ENCODE measurements around the gene ANKS3. TPM values are rescaled to one million over a fixed set of nuclear protein-coding genes. Genes with fewer than 3 reads are reported as not detected.

Gene ANKS3
- polyA plus RNA-seq, 1 donor (not counting 4 experiments of a cell fraction or from before 2014, with no cell fraction given) = 11.7 TPM

DNA sequence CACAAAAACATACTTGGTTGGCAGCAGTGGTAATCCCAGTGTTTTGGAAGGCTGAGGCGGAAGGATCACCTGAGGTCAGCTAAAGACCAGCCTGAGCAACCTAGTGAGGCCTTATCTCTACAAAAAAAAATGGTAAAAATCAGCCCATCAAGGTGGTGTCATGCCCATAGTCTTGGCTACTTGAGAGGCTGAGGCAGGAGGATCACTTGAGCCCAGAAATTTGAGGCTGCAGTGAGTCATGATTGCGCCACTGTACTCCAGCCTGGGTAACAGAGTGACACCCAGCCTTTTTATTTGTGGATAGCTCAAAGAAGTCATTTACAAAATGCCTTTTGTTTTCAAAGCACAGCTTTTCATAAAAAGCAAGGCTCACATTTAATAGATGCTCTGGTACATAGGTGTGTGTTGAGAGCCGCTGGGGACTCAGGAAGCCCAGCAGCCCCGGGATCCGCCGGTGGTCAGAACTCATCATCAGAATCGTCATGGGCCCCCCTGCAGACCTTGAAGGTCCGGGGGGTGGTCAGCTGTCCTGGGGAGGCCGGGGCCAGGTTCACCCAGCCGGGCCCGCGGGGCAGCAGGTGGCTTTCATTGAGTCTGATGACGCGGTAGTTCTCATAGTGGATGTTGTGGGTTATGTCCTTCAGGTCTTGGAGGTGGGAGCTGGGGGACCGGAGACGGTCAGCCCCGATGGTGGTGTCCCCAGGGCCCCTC, 43.4 kb upstream of the ANKS3 start:
- Histone ChIP-seq H3K27ac (ENCODE audit: control insufficient read depth, insufficient read depth, low read length) (no peak overlapping the region), H3K4me3 (ENCODE audit: control insufficient read depth in 2 of 3, extremely low read depth in 1 of 3, insufficient read depth in 2 of 3, low read depth in 1 of 3, low read length in 3 of 3) (no peak overlapping the region), H3K9me3 (ENCODE audit: control insufficient read depth, low read depth, low read length) (no peaks in the 10 kb centered on the region), H2AFZ (ENCODE audit: control insufficient read depth, low read length) (no peak overlapping the region), H3K9ac (ENCODE audit: control insufficient read depth, extremely low read depth, insufficient read depth, low read length) (no peak overlapping the region), H3K27me3 (ENCODE audit: control insufficient read depth, extremely low read depth, insufficient read depth, low read length) (no peaks in the 10 kb centered on the region), H3K4me2 (ENCODE audit: control insufficient read depth, extremely low read depth, insufficient read depth, low read depth, low read length) (no peak overlapping the region), H4K20me1 (ENCODE audit: control insufficient read depth, extremely low read depth, insufficient read depth, low read length) (no peaks in the 10 kb centered on the region), H3K36me3 (ENCODE audit: control insufficient read depth in 2 of 2, extremely low read depth in 1 of 2, insufficient read depth in 2 of 2, low read length in 2 of 2) (no peaks in the 10 kb centered on the region), H3K9me1 (ENCODE audit: control insufficient read depth, extremely low read depth, insufficient read depth, low read length) (no peaks in the 10 kb centered on the region), H3K79me2 (ENCODE audit: control insufficient read depth, insufficient read depth, low read length) (no peaks in the 10 kb centered on the region), H3K4me1 (ENCODE audit: control insufficient read depth, extremely low read depth, insufficient read depth, low read length) (peaks cover 5% of the 10 kb centered on the region)
- dilution Hi-C loops (cut with MboI; ENCODE audit: extremely low pct_ligation_motif_present, low sequenced_read_pairs) = no loop called here
- no peak for TF ChIP-seq EZH2 (IDR thresholded peaks at IDR 0.05; ENCODE audit: low read length)
- TF ChIP-seq, protein P1, sequence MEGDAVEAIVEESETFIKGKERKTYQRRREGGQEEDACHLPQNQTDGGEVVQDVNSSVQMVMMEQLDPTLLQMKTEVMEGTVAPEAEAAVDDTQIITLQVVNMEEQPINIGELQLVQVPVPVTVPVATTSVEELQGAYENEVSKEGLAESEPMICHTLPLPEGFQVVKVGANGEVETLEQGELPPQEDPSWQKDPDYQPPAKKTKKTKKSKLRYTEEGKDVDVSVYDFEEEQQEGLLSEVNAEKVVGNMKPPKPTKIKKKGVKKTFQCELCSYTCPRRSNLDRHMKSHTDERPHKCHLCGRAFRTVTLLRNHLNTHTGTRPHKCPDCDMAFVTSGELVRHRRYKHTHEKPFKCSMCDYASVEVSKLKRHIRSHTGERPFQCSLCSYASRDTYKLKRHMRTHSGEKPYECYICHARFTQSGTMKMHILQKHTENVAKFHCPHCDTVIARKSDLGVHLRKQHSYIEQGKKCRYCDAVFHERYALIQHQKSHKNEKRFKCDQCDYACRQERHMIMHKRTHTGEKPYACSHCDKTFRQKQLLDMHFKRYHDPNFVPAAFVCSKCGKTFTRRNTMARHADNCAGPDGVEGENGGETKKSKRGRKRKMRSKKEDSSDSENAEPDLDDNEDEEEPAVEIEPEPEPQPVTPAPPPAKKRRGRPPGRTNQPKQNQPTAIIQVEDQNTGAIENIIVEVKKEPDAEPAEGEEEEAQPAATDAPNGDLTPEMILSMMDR (optimal IDR thresholded peaks at IDR 0.05 in 1 of 3, IDR thresholded peaks at IDR 0.05 in 1 of 3, conservative IDR thresholded peaks at IDR 0.05 in 1 of 3; ENCODE audit: extremely low read depth in 1 of 3, insufficient read depth in 2 of 3, low read length in 3 of 3) = no peak
- no peak for FAIRE-seq
- no peak for DNase-seq (ENCODE audit: low read depth, low spot score)

DNA sequence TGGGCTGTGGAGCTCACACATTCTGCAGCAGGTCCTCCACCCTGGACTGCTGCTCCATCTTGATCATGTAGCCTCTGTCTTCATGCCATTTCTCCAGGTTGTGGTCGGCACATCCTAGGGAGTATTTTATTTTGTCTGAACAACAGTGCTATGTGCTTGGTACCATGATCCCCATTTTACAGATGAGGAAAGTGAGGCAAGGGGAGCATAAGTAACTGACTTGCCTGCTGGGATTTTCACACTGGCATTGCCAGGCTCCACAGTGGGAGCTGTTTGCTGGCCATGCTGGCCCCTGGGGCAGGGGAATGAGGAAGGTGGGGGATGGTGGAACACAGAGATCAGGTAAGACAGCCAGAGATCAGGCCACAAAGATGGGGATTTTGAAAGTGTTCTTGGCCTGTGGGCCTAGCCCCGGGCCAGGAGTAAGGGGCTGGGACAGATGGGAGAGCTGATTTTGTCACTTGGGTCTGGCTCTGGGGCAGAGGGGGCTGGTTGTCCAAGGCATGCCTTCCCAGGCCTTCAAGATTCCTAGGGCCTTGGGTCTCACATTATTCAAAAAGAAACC, 42.2 kb upstream of the ANKS3 start:
- Histone ChIP-seq H3K27ac (ENCODE audit: control insufficient read depth, insufficient read depth, low read length) (no peak overlapping the region), H4K20me1 (ENCODE audit: control insufficient read depth, extremely low read depth, insufficient read depth, low read length) (no peaks in the 10 kb centered on the region), H3K9me1 (ENCODE audit: control insufficient read depth, extremely low read depth, insufficient read depth, low read length) (no peaks in the 10 kb centered on the region), H3K9ac (ENCODE audit: control insufficient read depth, extremely low read depth, insufficient read depth, low read length) (no peak overlapping the region), H3K4me2 (ENCODE audit: control insufficient read depth, extremely low read depth, insufficient read depth, low read depth, low read length) (no peak overlapping the region), H3K4me3 (ENCODE audit: control insufficient read depth in 2 of 3, extremely low read depth in 1 of 3, insufficient read depth in 2 of 3, low read depth in 1 of 3, low read length in 3 of 3) (no peak overlapping the region), H3K27me3 (ENCODE audit: control insufficient read depth, extremely low read depth, insufficient read depth, low read length) (no peaks in the 10 kb centered on the region), H3K4me1 (ENCODE audit: control insufficient read depth, extremely low read depth, insufficient read depth, low read length) (peaks cover 5% of the 10 kb centered on the region), H2AFZ (ENCODE audit: control insufficient read depth, low read length) (no peak overlapping the region), H3K9me3 (ENCODE audit: control insufficient read depth, low read depth, low read length) (no peaks in the 10 kb centered on the region), H3K79me2 (ENCODE audit: control insufficient read depth, insufficient read depth, low read length) (no peaks in the 10 kb centered on the region), H3K36me3 (ENCODE audit: control insufficient read depth in 2 of 2, extremely low read depth in 1 of 2, insufficient read depth in 2 of 2, low read length in 2 of 2) (no peaks in the 10 kb centered on the region)
- no peak for DNase-seq (ENCODE audit: low read depth, low spot score)
- TF ChIP-seq, protein P1 (optimal IDR thresholded peaks at IDR 0.05 in 1 of 3, IDR thresholded peaks at IDR 0.05 in 1 of 3, conservative IDR thresholded peaks at IDR 0.05 in 1 of 3; ENCODE audit: extremely low read depth in 1 of 3, insufficient read depth in 2 of 3, low read length in 3 of 3) = no peak
- TF ChIP-seq EZH2 (IDR thresholded peaks at IDR 0.05; ENCODE audit: low read length) = no peak
- dilution Hi-C loops (cut with MboI; ENCODE audit: extremely low pct_ligation_motif_present, low sequenced_read_pairs) = no loop called here
- FAIRE-seq = no peak

Data from keratinocyte (primary cell).